GM21723 (cell line): ENCODE data around the gene SEC61A1.

Source experiments
- ATAC-seq: cut with Tn5 transposase; IDR thresholded peaks from one replicate; pipeline ENCODE4 v1.9.1; 2021; ENCODE audit warnings: mild to moderate bottlenecking, moderate library complexity; ENCODE audit not compliant: unreplicated experiment

Gene SEC61A1

GRCh38 chr3:128056258-128056657 is 4.0 kb downstream of the SEC61A1 start:
- no peak for ATAC-seq

GRCh38 chr3:128060473-128061381 is 8.5 kb downstream of the SEC61A1 start:
- ATAC-seq: no peak

- no peak for ATAC-seq
These were observed 10.0 kb downstream of the SEC61A1 start for GRCh38 chr3:128062033-128062745.

- no peak for ATAC-seq
These were observed 11.6 kb downstream of the SEC61A1 start for GRCh38 chr3:128063865-128064264.

- no peak for ATAC-seq
These were observed 12.7 kb downstream of the SEC61A1 start for GRCh38 chr3:128064962-128065361.

GRCh38 chr3:128066114-128066513 is 13.9 kb downstream of the SEC61A1 start:
- no peak for ATAC-seq

- ATAC-seq: no peak
These were observed 14.4 kb downstream of the SEC61A1 start for GRCh38 chr3:128066676-128067075.

GRCh38 chr3:128067489-128067888 is 15.3 kb downstream of the SEC61A1 start:
- no peak for ATAC-seq

GRCh38 chr3:128068156-128068620 is 16.0 kb downstream of the SEC61A1 start:
- no peak for ATAC-seq

- ATAC-seq: no peak
These were observed 17.0 kb downstream of the SEC61A1 start for GRCh38 chr3:128069271-128069670.

- no peak for ATAC-seq
These were observed 18.8 kb downstream of the SEC61A1 start for GRCh38 chr3:128070898-128071591.

GRCh38 chr3:128071771-128072453 is 19.7 kb downstream of the SEC61A1 start:
- ATAC-seq: no peak

- no peak for ATAC-seq
These were observed 20.4 kb downstream of the SEC61A1 start for GRCh38 chr3:128072454-128073184.

- no peak for ATAC-seq
These were observed 21.0 kb downstream of the SEC61A1 start for GRCh38 chr3:128073185-128073725.

GRCh38 chr3:128073807-128074206 is 21.6 kb downstream of the SEC61A1 start:
- ATAC-seq: no peak

GRCh38 chr3:128074851-128075521 is 22.7 kb downstream of the SEC61A1 start:
- peak; percentile 5 for ATAC-seq

GRCh38 chr3:128075522-128076482 is 23.6 kb downstream of the SEC61A1 start:
- peak; percentile 66 for ATAC-seq
